Astrocyte of the spinal cord (primary cell): ENCODE results near the gene TBC1D22A.
"Not testable (repeated sequence)": the region's sequence is repeated elsewhere in the genome, so short reads cannot be mapped to it uniquely, and the experiment has no call there.

Source experiments
- DNase-seq: peaks from one replicate; pipeline ENCODE4 v3.0.0; 2011; ENCODE audit warnings: low read depth, low spot score
- H3K4me3 ChIP-seq: 2 replicates; pipeline ENCODE4 v1.5.1; 2011; ENCODE audit warnings: low read depth, mild to moderate bottlenecking, low read length, moderate library complexity
- CTCF ChIP-seq: IDR thresholded peaks from 2 replicates; pipeline ENCODE4 v1.5.1; 2012; ENCODE audit warnings: low read depth, mild to moderate bottlenecking, low read length, inconsistent platforms
- in situ Hi-C: cut with HindIII; loops from 2 replicates; pipeline ENCODE4 v1.10.0; 2017; ENCODE audit warnings: low sequenced_read_pairs

The TBC1D22A gene

GRCh38 chr22:47136050-47136449, 373.6 kb downstream of the TBC1D22A start:
- DNase-seq, result no peak
- no peak for TF ChIP-seq CTCF
- no peak overlapping the region for H3K4me3 ChIP-seq
- in situ Hi-C loops, result no loop called here

GRCh38 chr22:47136671-47137070, 374.2 kb downstream of the TBC1D22A start:
- no peak for TF ChIP-seq CTCF
- in situ Hi-C loops, result no loop called here
- no peak overlapping the region for H3K4me3 ChIP-seq
- DNase-seq, result no peak

- DNase-seq, result no peak
- H3K4me3 ChIP-seq, result no peak overlapping the region
- TF ChIP-seq CTCF, result no peak
- in situ Hi-C loops, result no loop called here
Measured at GRCh38 chr22:47139013-47139789, 376.8 kb downstream of the TBC1D22A start.

- TF ChIP-seq CTCF, result no peak
- DNase-seq, result no peak
- H3K4me3 ChIP-seq, result no peak overlapping the region
- in situ Hi-C loops, result no loop called here
Measured at GRCh38 chr22:47139790-47140119, 377.3 kb downstream of the TBC1D22A start.

GRCh38 chr22:47140975-47141374, 378.5 kb downstream of the TBC1D22A start:
- in situ Hi-C loops, result not testable (repeated sequence)

GRCh38 chr22:47142427-47143046, 380.1 kb downstream of the TBC1D22A start:
- TF ChIP-seq CTCF, result no peak

More at GRCh38 chr22:47140975-47141374, 378.5 kb downstream of the TBC1D22A start:
- not testable (repeated sequence) for H3K4me3 ChIP-seq, DNase-seq

GRCh38 chr22:47143249-47143938, 380.9 kb downstream of the TBC1D22A start:
- no peak overlapping the region for H3K4me3 ChIP-seq
- no peak for DNase-seq
- TF ChIP-seq CTCF, result no peak
- in situ Hi-C loops, result no loop called here

More at GRCh38 chr22:47142427-47143046, 380.1 kb downstream of the TBC1D22A start:
- no peak overlapping the region for H3K4me3 ChIP-seq
- DNase-seq, result no peak
- in situ Hi-C loops, result no loop called here
